ENCODE results near the gene THTPA. TPM values are rescaled to one million over a fixed set of nuclear protein-coding genes. Genes with fewer than 3 reads are reported as not detected.

The THTPA gene
- total and polyA plus RNA-seq, 9 of the 15 experiments (the other 6 are each of a cell fraction or from before 2014, with no cell fraction given): 2.4 to 8.7 (median 5.2) TPM

DNA sequence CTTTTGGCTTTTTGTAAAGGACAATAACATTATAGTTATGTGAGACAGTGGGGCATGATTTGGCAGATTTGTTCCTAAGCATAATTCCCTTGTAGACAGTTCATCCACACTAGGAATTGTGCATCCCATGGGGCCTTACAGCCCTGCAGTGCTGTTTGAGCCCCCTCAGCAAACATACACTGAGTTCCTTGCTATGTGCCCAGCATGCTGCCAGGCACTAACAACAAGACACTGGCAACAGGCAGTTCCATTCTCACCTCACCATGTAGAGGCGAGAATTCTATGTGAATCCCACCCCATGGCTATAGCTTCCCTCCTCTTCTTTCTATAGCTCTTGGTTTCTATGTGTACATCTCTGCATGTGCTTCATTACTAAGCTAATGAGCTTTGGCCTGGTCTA lies 1.9 kb downstream of the THTPA start:
- FAIRE-seq (no peak), ATAC-seq (no peak), DNase-seq (ENCODE audit: extremely low read depth in 1 of 4, low spot score in 3 of 4) (no peak)
- ChIA-PET CTCF (ENCODE audit: low intra/inter-chr PET ratio) (no interaction called here), POLR2A (no interaction called here)
- H3K4me3 ChIP-seq: no peak overlapping the region
- peaks cover 44% of the 10 kb centered on the region; the same call in 2 of the 3 replicates for H3K36me3 ChIP-seq (ENCODE audit: control insufficient read depth, insufficient read depth, low read length)
- 0 out of 2 replicates have a peak, but pooled peaks cover 3% of the 10 kb centered on the region for H4K20me1 ChIP-seq (replicated peaks; ENCODE audit: control insufficient read depth, insufficient read depth, low read length)
- H2AFZ ChIP-seq (ENCODE audit: low read depth, low read length): no peak overlapping the region
- TF ChIP-seq, protein P1, sequence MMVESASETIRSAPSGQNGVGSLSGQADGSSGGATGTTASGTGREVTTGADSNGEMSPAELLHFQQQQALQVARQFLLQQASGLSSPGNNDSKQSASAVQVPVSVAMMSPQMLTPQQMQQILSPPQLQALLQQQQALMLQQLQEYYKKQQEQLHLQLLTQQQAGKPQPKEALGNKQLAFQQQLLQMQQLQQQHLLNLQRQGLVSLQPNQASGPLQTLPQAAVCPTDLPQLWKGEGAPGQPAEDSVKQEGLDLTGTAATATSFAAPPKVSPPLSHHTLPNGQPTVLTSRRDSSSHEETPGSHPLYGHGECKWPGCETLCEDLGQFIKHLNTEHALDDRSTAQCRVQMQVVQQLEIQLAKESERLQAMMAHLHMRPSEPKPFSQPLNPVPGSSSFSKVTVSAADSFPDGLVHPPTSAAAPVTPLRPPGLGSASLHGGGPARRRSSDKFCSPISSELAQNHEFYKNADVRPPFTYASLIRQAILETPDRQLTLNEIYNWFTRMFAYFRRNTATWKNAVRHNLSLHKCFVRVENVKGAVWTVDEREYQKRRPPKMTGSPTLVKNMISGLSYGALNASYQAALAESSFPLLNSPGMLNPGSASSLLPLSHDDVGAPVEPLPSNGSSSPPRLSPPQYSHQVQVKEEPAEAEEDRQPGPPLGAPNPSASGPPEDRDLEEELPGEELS (CRISPR knock-in tag; IDR thresholded peaks at IDR 0.05; ENCODE audit: borderline replicate concordance): no peak
- TF ChIP-seq TCF7 (IDR thresholded peaks at IDR 0.05; ENCODE audit: borderline replicate concordance) (no peak), ZC3H8 (IDR thresholded peaks at IDR 0.05) (no peak), ZNF584 (CRISPR knock-in tag; IDR thresholded peaks at IDR 0.05; ENCODE audit: low read depth) (no peak), DPF2 (IDR thresholded peaks at IDR 0.05) (no peak), ZNF436 (CRISPR knock-in tag; IDR thresholded peaks at IDR 0.05) (no peak), LCOR (CRISPR knock-in tag; IDR thresholded peaks at IDR 0.05) (no peak), ZNF134 (CRISPR knock-in tag; conservative IDR thresholded peaks at IDR 0.05) (no peak), TBP (optimal IDR thresholded peaks at IDR 0.05; ENCODE audit: low read depth, low read length) (no peak), NFIX (CRISPR knock-in tag; IDR thresholded peaks at IDR 0.05; ENCODE audit: low read depth) (no peak), ETV5 (CRISPR knock-in tag; IDR thresholded peaks at IDR 0.05; ENCODE audit: low read depth) (no peak), NR2C1 (IDR thresholded peaks at IDR 0.05) (no peak), NR2C1 (tag; IDR thresholded peaks at IDR 0.05) (no peak), CSDE1 (IDR thresholded peaks at IDR 0.05) (no peak), MECOM (CRISPR knock-in tag; IDR thresholded peaks at IDR 0.05) (no peak), POU5F1 (IDR thresholded peaks at IDR 0.05; ENCODE audit: borderline replicate concordance, low read depth, low read length, partially characterized antibody) (no peak), TEAD4 (IDR thresholded peaks at IDR 0.05; ENCODE audit: low read length) (no peak), TEAD4 (CRISPR knock-in tag; IDR thresholded peaks at IDR 0.05; ENCODE audit: borderline replicate concordance) (no peak)
- TF ChIP-seq, protein P2, sequence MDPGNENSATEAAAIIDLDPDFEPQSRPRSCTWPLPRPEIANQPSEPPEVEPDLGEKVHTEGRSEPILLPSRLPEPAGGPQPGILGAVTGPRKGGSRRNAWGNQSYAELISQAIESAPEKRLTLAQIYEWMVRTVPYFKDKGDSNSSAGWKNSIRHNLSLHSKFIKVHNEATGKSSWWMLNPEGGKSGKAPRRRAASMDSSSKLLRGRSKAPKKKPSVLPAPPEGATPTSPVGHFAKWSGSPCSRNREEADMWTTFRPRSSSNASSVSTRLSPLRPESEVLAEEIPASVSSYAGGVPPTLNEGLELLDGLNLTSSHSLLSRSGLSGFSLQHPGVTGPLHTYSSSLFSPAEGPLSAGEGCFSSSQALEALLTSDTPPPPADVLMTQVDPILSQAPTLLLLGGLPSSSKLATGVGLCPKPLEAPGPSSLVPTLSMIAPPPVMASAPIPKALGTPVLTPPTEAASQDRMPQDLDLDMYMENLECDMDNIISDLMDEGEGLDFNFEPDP (CRISPR knock-in tag; IDR thresholded peaks at IDR 0.05): no peak
- no peak overlapping the region; a peak in 1 of 4 replicates for H3K9ac ChIP-seq (ENCODE audit: insufficient read depth in 1 of 2, low read depth in 2 of 2, low read length in 2 of 2)
- no peaks in the 10 kb centered on the region for H3K9me1 ChIP-seq (ENCODE audit: control insufficient read depth, insufficient read depth, low read length)
- peaks cover 7 to 13% of the 10 kb centered on the region in 2 experiments; a peak in 3 of 5 replicates for H3K4me1 ChIP-seq (replicated peaks in 1 of 2; ENCODE audit: control insufficient read depth in 2 of 2, insufficient read depth in 2 of 2, low read length in 2 of 2)
- in situ Hi-C loops (cut with MboI) (loop anchor here (5.0 kb wide), 1 partner anchor 71 kb away; no protein-coding TSS in a partner anchor), intact Hi-C loops (cut with micrococcal nuclease) (loop anchor here (10.0 kb wide), 1 partner anchor 233 kb away; the partner anchor contains the start of gene PABPN1)
- no TSS peak for BruUV-seq (replicated peaks)
- no peaks in the 10 kb centered on the region for H3K9me3 ChIP-seq (replicated peaks; ENCODE audit: control insufficient read depth, insufficient read depth, low read depth, low read length)
- H3K27ac ChIP-seq (ENCODE audit: extremely low read depth, low read depth, low read length): no peak overlapping the region
- WGBS (ENCODE audit: insufficient coverage, low coverage, missing lambda C conversion rate): 91% methylated on average over 1 of the region's 1 CpG
- peaks cover 10% of the 10 kb centered on the region for H3K79me2 ChIP-seq (ENCODE audit: control insufficient read depth, insufficient read depth, low read length)
- no peak overlapping the region for H3K4me2 ChIP-seq (ENCODE audit: insufficient read depth, low read length)
- no peaks in the 10 kb centered on the region for H3K27me3 ChIP-seq (ENCODE audit: control insufficient read depth in 2 of 2, insufficient read depth in 2 of 2, low read length in 2 of 2)
